Aorta (tissue), 5 donors: ENCODE data around the gene SLC6A4. TPM values are rescaled to one million over a fixed set of nuclear protein-coding genes. Genes with fewer than 3 reads are reported as not detected.
"Not testable (repeated sequence)": the region's sequence is repeated elsewhere in the genome, so short reads cannot be mapped to it uniquely, and the experiment has no call there.

Experiments used
- ATAC-seq: fragments of 200-7000 bp; cut with Tn5 transposase; one replicate; pipeline ENCODE4 v1.9.1; 2022; ENCODE audit warnings: moderate library complexity; ENCODE audit not compliant: low FRiP score
- DNase-seq, 2 donors: peaks; one replicate each; pipeline ENCODE4 v3.0.0-alpha.2; 2020
- H3K27ac ChIP-seq, 2 donors: one replicate each; pipeline ENCODE4 v1.5.1; 2013; ENCODE audit warnings: low read length in 2 of 2, mild to moderate bottlenecking in 2 of 2, moderate library complexity in 2 of 2, control low read depth in 1 of 2, inconsistent platforms in 1 of 2, low read depth in 1 of 2
- H3K27me3 ChIP-seq, 2 donors: one replicate each; pipeline ENCODE4 v1.6.1; 2013; ENCODE audit warnings: control low read depth in 1 of 2, low read length in 1 of 2, mild to moderate bottlenecking in 1 of 2, moderate library complexity in 1 of 2; ENCODE audit not compliant: insufficient read depth in 2 of 2, control insufficient read depth in 1 of 2
- H3K36me3 ChIP-seq, 2 donors: one replicate each; pipeline ENCODE4 v1.6.1; 2013; ENCODE audit warnings: control low read depth in 1 of 2, low read length in 1 of 2, mild to moderate bottlenecking in 1 of 2; ENCODE audit not compliant: insufficient read depth in 2 of 2, control insufficient read depth in 1 of 2
- H3K4me1 ChIP-seq, 2 donors: one replicate each; pipeline ENCODE4 v1.6.1; 2013; ENCODE audit warnings: low read length in 2 of 2, control low read depth in 1 of 2, mild to moderate bottlenecking in 1 of 2, moderate library complexity in 1 of 2; ENCODE audit not compliant: insufficient read depth in 2 of 2, control insufficient read depth in 1 of 2
- H3K4me3 ChIP-seq, 2 donors: one replicate each; pipeline ENCODE4 v1.5.1; 2013; ENCODE audit warnings: low read length in 2 of 2, control low read depth in 1 of 2, mild to moderate bottlenecking in 1 of 2
- H3K9me3 ChIP-seq: one replicate; pipeline ENCODE4 v1.6.1; 2013; ENCODE audit warnings: mild to moderate bottlenecking, low read length; ENCODE audit not compliant: control insufficient read depth
- WGBS, 2 donors: extraction: QIAGEN DNeasy Blood & Tissue Kit; methylation state at CpG; one replicate each; pipeline ENCODE4 v1.1.7; 2013; 5-methylcytosine and 5-hydroxymethylcytosine counted together
- intact Hi-C, 2 donors: fragments of 100-400 bp; cut with DNase I; formaldehyde crosslinking; loops; one replicate each; pipeline versions ENCODE4 v1.14.2 to v1.15.0; 2022
- polyA plus RNA-seq, 2 donors: library from polyadenylated mRNA; stranded (reverse); fragments of 200-250 nt; gene quantifications; one replicate each; pipeline ENCODE4 v1.2.3, GENCODE V29; 2013
- total RNA-seq, 2 donors: library from RNA; stranded (reverse); fragmentation: NEBNext Ultra II Directional; extraction: Animal tissue kit (Norgen Biotek cat#: 25700); gene quantifications; one replicate each; pipeline ENCODE4 v1.2.1, GENCODE V29; 2021
- donor health status: healthy with polysubstance abuse.
- donor health status: Bipolar disorder and iron deficiency.
- donor health status: DM: no; HTN: no; CAD: no.
- donor health status: DM: no; HTN: no; CAD: no.
- donor health status: DM: yes; HTN: yes; CAD: no.

The SLC6A4 gene
- total and polyA plus RNA-seq, 4 donors, result 0.13 to 1.1 (median 0.36) TPM

GRCh38 chr17:30148376-30148775 is 87.1 kb downstream of the SLC6A4 start:
- ATAC-seq (no peak), DNase-seq (no peak)
- H3K4me1 ChIP-seq, result no peaks in the 10 kb centered on the region
- no peaks in the 10 kb centered on the region for H3K9me3 ChIP-seq
- no peaks in the 10 kb centered on the region for H3K36me3 ChIP-seq
- intact Hi-C loops, result no loop called here
- H3K27ac ChIP-seq, result no peak overlapping the region
- 87 to 93% methylated on average over 1 of the region's 1 CpG for WGBS, 2 donors
- no peak overlapping the region for H3K4me3 ChIP-seq
- no peaks in the 10 kb centered on the region for H3K27me3 ChIP-seq

- H3K4me3 ChIP-seq, intact Hi-C loops, H3K9me3 ChIP-seq, H3K27ac ChIP-seq, H3K27me3 ChIP-seq, ATAC-seq, H3K36me3 ChIP-seq, DNase-seq, H3K4me1 ChIP-seq: not testable (repeated sequence)
- WGBS, 2 donors, result 96 to 97% methylated on average over 6 of the region's 6 CpGs
Measured at GRCh38 chr17:30147860-30148259, 87.6 kb downstream of the SLC6A4 start.

Other genes starting within 250 kb of the SLC6A4 start
- gene NSRP1, start 118.9 kb downstream of the SLC6A4 start, total RNA-seq, result 10 to 100 TPM; 59.9 to 60.0 TPM
- 10 to 100 TPM; 39.5 to 91.9 TPM for gene NSRP1, start 118.9 kb downstream of the SLC6A4 start, polyA plus RNA-seq
- gene BLMH, start 56.2 kb upstream of the SLC6A4 start, total RNA-seq, result 10 to 100 TPM; 28.5 to 37.8 TPM
- 10 to 100 TPM; 20.0 to 26.3 TPM for gene BLMH, start 56.2 kb upstream of the SLC6A4 start, polyA plus RNA-seq
- not detected for gene TMIGD1, start 98.4 kb upstream of the SLC6A4 start, total RNA-seq
- gene TMIGD1, start 98.4 kb upstream of the SLC6A4 start, polyA plus RNA-seq, result 1 to 10 TPM in 1 of 2 donors, not detected in 1; 1.9 TPM
- 10 to 100 TPM; 48.8 to 58.5 TPM for gene CPD, start 143.2 kb upstream of the SLC6A4 start, total RNA-seq
- 1 to 10 TPM; 4.1 to 6.5 TPM for gene CPD, start 143.2 kb upstream of the SLC6A4 start, polyA plus RNA-seq
- 10 to 100 TPM; 53.8 to 55.7 TPM for gene GOSR1, start 241.7 kb upstream of the SLC6A4 start, total RNA-seq
- gene GOSR1, start 241.7 kb upstream of the SLC6A4 start, polyA plus RNA-seq, result 10 to 100 TPM; 13.6 to 21.9 TPM